Prostate gland (tissue), 2 donors: ENCODE data around the gene MLLT1. TPM values are rescaled to one million over a fixed set of nuclear protein-coding genes. Genes with fewer than 3 reads are reported as not detected.
"Not testable (repeated sequence)": the region's sequence is repeated elsewhere in the genome, so short reads cannot be mapped to it uniquely, and the experiment has no call there.

Source experiments
- DNase-seq: peaks from one replicate; pipeline ENCODE4 v3.0.0-alpha.2; 2019; ENCODE audit warnings: low spot score
- H3K27ac ChIP-seq, 2 donors: fragments of 200-600 bp; sonication (generic); 2 replicates each; pipeline ENCODE4 v1.5.1; 2017 to 2019
- H3K27me3 ChIP-seq: fragments of 200-600 bp; sonication (generic); replicated peaks from 2 replicates; pipeline ENCODE4 v1.5.1; 2019; ENCODE audit not compliant: insufficient read depth
- H3K36me3 ChIP-seq, 2 donors: fragments of 200-600 bp; sonication (generic); 1 replicate in 1 of 2; 2 replicates in 1 of 2; pipeline versions ENCODE4 v1.5.1 to v1.8.1; 2017 to 2019
- H3K4me1 ChIP-seq: fragments of 200-600 bp; sonication (generic); replicated peaks from 2 replicates; pipeline ENCODE4 v1.5.1; 2019
- H3K4me3 ChIP-seq, 2 donors: fragments of 200-600 bp; sonication (generic); 2 replicates each; pipeline ENCODE4 v1.5.1; 2017 to 2019
- H3K9me3 ChIP-seq: fragments of 200-600 bp; sonication (generic); 2 replicates; pipeline ENCODE4 v1.5.1; 2017
- CTCF ChIP-seq, 4 experiments: fragments of 200-600 bp in 2 of 4; fragments of 450-650 bp in 2 of 4; sonication (generic) in 2 of 4; IDR thresholded peaks; 1 replicate in 3 of 4; 2 replicates in 1 of 4; pipeline ENCODE4 v1.5.1; 2016 to 2019; ENCODE audit warnings: antibody characterized with exemption in 4 of 4, mild to moderate bottlenecking in 2 of 4, moderate library complexity in 2 of 4
- POLR2A ChIP-seq: fragments of 450-650 bp; IDR thresholded peaks from one replicate; pipeline ENCODE4 v1.6.1; 2016; ENCODE audit warnings: antibody characterized with exemption, mild to moderate bottlenecking
- POLR2AphosphoS5 ChIP-seq: sonication (generic); formaldehyde crosslinking; IDR thresholded peaks from one replicate; pipeline ENCODE4 v1.6.1; 2017; ENCODE audit warnings: antibody characterized with exemption
- WGBS: methylation state at CpG from one replicate; pipeline ENCODE4 v1.1.5; 2018; 5-methylcytosine and 5-hydroxymethylcytosine counted together
- intact Hi-C: fragments of 100-400 bp; cut with DNase I; formaldehyde crosslinking; loops from one replicate; pipeline ENCODE4 v1.14.2; 2022
- total RNA-seq, 2 donors: library from RNA; depleted of rRNA; stranded (reverse); fragments of >200 nt; gene quantifications; one replicate each; pipeline ENCODE4 v1.1.0, GENCODE V29; 2016

MLLT1 gene
- total RNA-seq, 2 donors from 2014 or later: 39.9 to 41.4 TPM

- H3K27me3 ChIP-seq: no peaks in the 10 kb centered on the region
- no peaks in the 10 kb centered on the region for H3K9me3 ChIP-seq
- DNase-seq: no peak
- TF ChIP-seq CTCF (IDR thresholded peaks at IDR 0.05) (no peak), POLR2A (no peak), POLR2AphosphoS5 (no peak)
- intact Hi-C loops: no loop called here
- H3K4me1 ChIP-seq: no peaks in the 10 kb centered on the region
- WGBS: 38% methylated on average over 4 of the region's 4 CpGs
- H3K36me3 ChIP-seq: no peaks in the 10 kb centered on the region
- H3K27ac ChIP-seq: no peak overlapping the region
- no peak overlapping the region for H3K4me3 ChIP-seq
Observed at GRCh38 chr19:6319376-6319775, 39.6 kb upstream of the MLLT1 start.

DNA sequence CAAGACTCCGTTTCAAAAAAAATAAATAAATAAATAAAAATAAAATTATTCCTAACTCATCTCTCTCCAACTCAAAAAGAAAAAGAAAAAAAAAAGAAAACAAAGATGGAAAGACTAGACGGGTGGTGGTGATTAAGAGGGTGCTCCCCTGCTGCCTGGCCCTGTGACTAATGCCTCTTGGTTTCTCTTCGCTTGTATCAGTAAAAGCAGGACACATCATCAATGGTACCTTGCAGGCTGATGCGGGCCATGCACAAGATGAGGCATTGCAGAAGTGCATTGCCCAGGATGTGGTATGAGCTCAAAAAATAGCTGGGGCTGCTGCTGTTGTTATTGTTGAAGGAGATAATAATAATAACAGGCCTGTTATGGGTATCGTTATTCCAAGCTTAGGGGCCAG lies 39.0 kb upstream of the MLLT1 start:
- TF ChIP-seq POLR2AphosphoS5 (no peak), POLR2A (no peak), CTCF (IDR thresholded peaks at IDR 0.05) (no peak)
- Histone ChIP-seq H3K4me1 (no peaks in the 10 kb centered on the region), H3K9me3 (no peaks in the 10 kb centered on the region), H3K27me3 (no peaks in the 10 kb centered on the region), H3K36me3 (no peaks in the 10 kb centered on the region), H3K4me3 (no peak overlapping the region), H3K27ac (no peak overlapping the region)
- intact Hi-C loops: no loop called here
- WGBS: 75% methylated on average over 5 of the region's 5 CpGs
- no peak for DNase-seq

- intact Hi-C loops, H3K27ac ChIP-seq, H3K4me1 ChIP-seq, H3K27me3 ChIP-seq, H3K36me3 ChIP-seq, DNase-seq, H3K9me3 ChIP-seq, H3K4me3 ChIP-seq: not testable (repeated sequence)
- WGBS: 92% methylated on average over 5 of the region's 5 CpGs
Observed at GRCh38 chr19:6315646-6316045, 35.9 kb upstream of the MLLT1 start.

GRCh38 chr19:6313398-6313969 lies 33.7 kb upstream of the MLLT1 start:
- intact Hi-C loops: no loop called here
- H3K4me1 ChIP-seq: no peaks in the 10 kb centered on the region
- H3K27me3 ChIP-seq: no peaks in the 10 kb centered on the region
- no peaks in the 10 kb centered on the region for H3K36me3 ChIP-seq
- no peak overlapping the region for H3K27ac ChIP-seq
- no peak for DNase-seq
- no peaks in the 10 kb centered on the region for H3K9me3 ChIP-seq
- no peak for TF ChIP-seq POLR2AphosphoS5
- TF ChIP-seq CTCF (IDR thresholded peaks at IDR 0.05): no peak
- no peak for TF ChIP-seq POLR2A
- WGBS: 83% methylated on average over 5 of the region's 5 CpGs
- no peak overlapping the region for H3K4me3 ChIP-seq

DNA sequence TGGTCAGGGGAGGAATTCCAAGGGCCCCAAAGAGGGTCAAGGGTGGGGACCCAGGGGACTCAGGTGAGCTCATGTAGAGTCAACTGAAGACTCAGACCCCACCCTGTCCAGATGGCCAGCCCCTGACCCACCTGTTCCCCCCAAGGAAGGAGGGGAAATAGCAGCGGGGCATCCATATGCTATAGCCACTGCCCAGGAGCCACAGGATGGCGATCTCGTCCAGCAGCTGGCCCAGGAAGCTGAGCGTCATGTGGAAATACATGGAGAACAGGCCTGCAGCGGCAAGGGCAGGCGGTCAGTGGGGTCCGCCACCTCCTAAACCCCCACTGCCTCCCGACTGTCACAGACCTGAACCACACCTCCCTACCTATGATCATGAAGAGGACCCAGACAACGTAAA lies 32.2 kb upstream of the MLLT1 start:
- H3K4me3 ChIP-seq: no peak overlapping the region
- TF ChIP-seq POLR2AphosphoS5: no peak
- peak in 1 of 4 experiments; percentile 31 for TF ChIP-seq CTCF (IDR thresholded peaks at IDR 0.05)
- no peak for TF ChIP-seq POLR2A
- 80% methylated on average over 9 of the region's 9 CpGs for WGBS
- H3K9me3 ChIP-seq: no peaks in the 10 kb centered on the region
- H3K27me3 ChIP-seq: no peaks in the 10 kb centered on the region
- DNase-seq: peak; percentile 15
- no peaks in the 10 kb centered on the region for H3K36me3 ChIP-seq
- intact Hi-C loops: no loop called here
- H3K4me1 ChIP-seq: no peaks in the 10 kb centered on the region
- H3K27ac ChIP-seq: no peak overlapping the region
